Endothelial cell of umbilical vein (primary cell): ENCODE data around the gene MAPK8.

Experiments
- CTCF ChIP-seq, 2 donors: IDR thresholded peaks; 1 replicate in 1 of 2; 2 replicates in 1 of 2; pipeline ENCODE4 v1.5.1; 2011; ENCODE audit warnings: low read length in 2 of 2, mild to moderate bottlenecking in 2 of 2, moderate library complexity in 2 of 2, control low read depth in 1 of 2, inconsistent platforms in 1 of 2, low read depth in 1 of 2; ENCODE audit not compliant: insufficient read depth in 1 of 2; ENCODE audit errors: extremely low read depth in 1 of 2
- EZH2 ChIP-seq: IDR thresholded peaks from 2 replicates; pipeline ENCODE4 v1.6.1; 2012; ENCODE audit warnings: borderline replicate concordance, low read depth, mild to moderate bottlenecking, moderate library complexity, low read length, inconsistent platforms; ENCODE audit not compliant: severe bottlenecking
- POLR2A ChIP-seq: IDR thresholded peaks from 2 replicates; pipeline ENCODE4 v1.6.1; 2012; ENCODE audit warnings: low read depth, mild to moderate bottlenecking, control low read depth, low read length

DNA sequence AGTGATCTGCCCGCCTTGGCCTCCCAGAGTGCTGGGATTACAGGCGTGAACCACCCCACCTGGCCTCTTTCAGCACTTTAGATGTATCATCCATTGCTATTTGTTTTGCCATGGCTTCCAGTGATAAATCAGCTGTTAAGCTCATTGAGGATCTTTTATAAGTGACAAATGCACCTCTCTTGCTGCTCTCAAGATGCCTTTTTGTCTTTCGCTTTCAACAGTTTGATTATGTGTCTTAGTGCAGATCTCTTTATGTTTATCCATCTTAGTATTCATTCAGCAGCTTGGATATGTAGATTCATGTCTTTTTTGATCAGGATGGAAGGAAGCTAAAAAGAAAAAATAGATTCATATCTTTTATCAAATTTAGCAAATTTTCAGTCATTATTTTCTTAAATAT lies 105.6 kb downstream of the MAPK8 start:
- no peak for TF ChIP-seq POLR2A
- TF ChIP-seq CTCF (IDR thresholded peaks at IDR 0.05; ENCODE audit: extremely low read depth in 1 of 2, insufficient read depth in 1 of 2, low read depth in 1 of 2, low read length in 2 of 2), result no peak
- no peak for TF ChIP-seq EZH2
